Activated naive CD4-positive, alpha-beta T cell treated with Interleukin-2 at 50 U/mL for 16 hours (primary cell): Measurements from ENCODE around the gene SHISA6.

Source experiments
- DNase-seq: peaks from one replicate; pipeline ENCODE4 v3.0.0-alpha.2; 2020

Gene SHISA6

GRCh38 chr17:11608396-11608795 lies 367.4 kb downstream of the SHISA6 start:
- DNase-seq, result no peak

- DNase-seq, result no peak
These were observed 370.1 kb downstream of the SHISA6 start for GRCh38 chr17:11610999-11611566.

- DNase-seq, result no peak
These were observed 371.9 kb downstream of the SHISA6 start for GRCh38 chr17:11612956-11613355.
